OCI-LY3 (cell line): ENCODE data around the gene ATP2B3.

ENCODE experiments used
- CTCF ChIP-seq: fragments of 200-600, 300-600 bp; sonication (generic); IDR thresholded peaks from 2 replicates; pipeline ENCODE4 v1.5.1; 2014; ENCODE audit warnings: antibody characterized with exemption, low read length, low read depth
- EZH2phosphoT487 ChIP-seq: fragments of 200-600 bp; shearing (Covaris generic); IDR thresholded peaks from 2 replicates; pipeline ENCODE4 v1.6.1; 2018; ENCODE audit warnings: antibody characterized with exemption, mixed run types, low read depth

- TF ChIP-seq CTCF (peak; percentile 75), EZH2phosphoT487 (no peak)
Observed at GRCh38 chrX:153470411-153471363, 46.8 kb upstream of the ATP2B3 start, which contains the start of gene HAUS7.
